HepG2 (cell line): ENCODE data around the gene BCAS1. TPM values are rescaled to one million over a fixed set of nuclear protein-coding genes. Genes with fewer than 3 reads are reported as not detected.

Experiments used
- ELF3 ChIP-seq: IDR thresholded peaks from 2 replicates; pipeline ENCODE4 v1.6.1; 2016; ENCODE audit warnings: missing genetic modification reagents, missing compliant biosample characterization
- GATAD1 ChIP-seq: IDR thresholded peaks from 2 replicates; pipeline ENCODE4 v1.6.1; 2016; ENCODE audit warnings: missing genetic modification reagents, missing compliant biosample characterization
- IRF1 ChIP-seq: sonication (generic); formaldehyde crosslinking; IDR thresholded peaks from 2 replicates; pipeline ENCODE4 v1.4.0; 2020; ENCODE audit warnings: low read depth, mild to moderate bottlenecking, missing genetic modification reagents
- STAG1 ChIP-seq: sonication (generic); formaldehyde crosslinking; IDR thresholded peaks from 2 replicates; pipeline ENCODE4 v1.4.0; 2020; ENCODE audit warnings: missing genetic modification reagents
- TARDBP ChIP-seq: sonication (generic); formaldehyde crosslinking; IDR thresholded peaks from 2 replicates; pipeline ENCODE4 v1.8.0; 2022; ENCODE audit warnings: mild to moderate bottlenecking, missing genetic modification reagents
- TERF1 ChIP-seq: sonication (generic); formaldehyde crosslinking; IDR thresholded peaks from 2 replicates; pipeline ENCODE4 v1.8.0; 2022; ENCODE audit warnings: mild to moderate bottlenecking, missing genetic modification reagents, moderate library complexity
- ZNF691 ChIP-seq: sonication (generic); formaldehyde crosslinking; IDR thresholded peaks from 2 replicates; pipeline ENCODE4 v1.4.0; 2020; ENCODE audit warnings: missing genetic modification reagents, low read depth, mild to moderate bottlenecking, borderline replicate concordance
- ZNF784 ChIP-seq: sonication (generic); formaldehyde crosslinking; IDR thresholded peaks from 2 replicates; pipeline ENCODE4 v1.5.1; 2020; ENCODE audit warnings: missing genetic modification reagents, mild to moderate bottlenecking, borderline replicate concordance
- ZNF790 ChIP-seq: sonication (generic); formaldehyde crosslinking; IDR thresholded peaks from 2 replicates; pipeline ENCODE4 v1.8.0; 2022; ENCODE audit warnings: missing genetic modification reagents, mild to moderate bottlenecking, borderline replicate concordance
- polyA plus RNA-seq, 8 experiments: library from polyadenylated mRNA; depleted of rRNA in 3 of 8; stranded (reverse) in 7 of 8; unstranded in 1 of 8; fragments of >200 nt; fragmentation: Illumina TruSeq in 4 of 8; extraction: Trizol in 4 of 8; gene quantifications; 2 replicates each; pipeline versions ENCODE4 v1.2.1 to v1.2.3, GENCODE V29; 2011 to 2016; ENCODE audit warnings: low read depth in 4 of 8, missing spikeins in 1 of 8, mixed read lengths in 1 of 8; ENCODE audit not compliant: insufficient read depth in 1 of 8
- total RNA-seq, 5 experiments: library from RNA; depleted of rRNA; stranded (reverse); fragments of >200 nt; fragmentation: Illumina TruSeq; extraction: Trizol; gene quantifications; 2 replicates each; pipeline ENCODE4 v1.2.3, GENCODE V29; 2016; ENCODE audit warnings: low read depth in 1 of 5

The BCAS1 gene
- total and polyA plus RNA-seq, 2 of the 13 experiments (the other 11 are each of a cell fraction or from before 2014, with no cell fraction given): 0.55 to 0.91 TPM

- no peak for TF ChIP-seq TERF1 (CRISPR knock-in tag)
- no peak for TF ChIP-seq ELF3 (CRISPR knock-in tag)
- no peak for TF ChIP-seq STAG1 (CRISPR knock-in tag)
- TF ChIP-seq ZNF784 (CRISPR knock-in tag): no peak
- TF ChIP-seq IRF1 (CRISPR knock-in tag): no peak
- no peak for TF ChIP-seq TARDBP
- TF ChIP-seq ZNF691: no peak
- TF ChIP-seq ZNF790: no peak
- TF ChIP-seq GATAD1 (CRISPR knock-in tag): no peak
These were observed 85.3 kb downstream of the BCAS1 start (continued) for GRCh38 chr20:53985150-53985518.
